Psoas muscle (tissue), 8 donors: ENCODE data around the gene SGSM2. TPM values are rescaled to one million over a fixed set of nuclear protein-coding genes. Genes with fewer than 3 reads are reported as not detected.
A peak's percentile ranks its signal among the peaks of the same experiment; 100 is the strongest.

Source experiments
- ATAC-seq, 4 donors: fragments of 200-7000 bp; cut with Tn5 transposase; one replicate each; pipeline ENCODE4 v1.9.1; 2020; ENCODE audit warnings: moderate library complexity in 3 of 4, mild to moderate bottlenecking in 2 of 4
- DNase-seq, 2 donors: peaks; one replicate each; pipeline ENCODE4 v3.0.0-alpha.2; 2020
- H3K27ac ChIP-seq: fragments of 200-600 bp; one replicate; pipeline ENCODE4 v1.8.0; 2022
- H3K27me3 ChIP-seq, 3 donors: fragments of 200-600 bp in 1 of 3; one replicate each; pipeline versions ENCODE4 v1.6.1 to v1.8.0; 2013 to 2022; ENCODE audit warnings: low read length in 2 of 3, mild to moderate bottlenecking in 2 of 3, moderate library complexity in 1 of 3; ENCODE audit not compliant: insufficient read depth in 3 of 3
- H3K36me3 ChIP-seq, 2 donors: fragments of 200-600 bp in 1 of 2; one replicate each; pipeline versions ENCODE4 v1.6.1 to v1.8.0; 2013 to 2022; ENCODE audit warnings: low read depth in 1 of 2, mild to moderate bottlenecking in 1 of 2, moderate library complexity in 1 of 2; ENCODE audit not compliant: insufficient read depth in 1 of 2
- H3K4me1 ChIP-seq: fragments of 200-600 bp; one replicate; pipeline ENCODE4 v1.8.0; 2022
- H3K4me3 ChIP-seq: fragments of 200-600 bp; one replicate; pipeline ENCODE4 v1.8.0; 2022; ENCODE audit warnings: mild to moderate bottlenecking
- H3K9me3 ChIP-seq: fragments of 200-600 bp; one replicate; pipeline ENCODE4 v1.8.0; 2022
- WGBS, 3 donors: extraction: QIAGEN DNeasy Blood & Tissue Kit; methylation state at CpG; one replicate each; pipeline versions ENCODE4 v1.1.6 to v1.1.7; 2013; 5-methylcytosine and 5-hydroxymethylcytosine counted together
- intact Hi-C, 2 donors: fragments of 100-400 bp; cut with DNase I; formaldehyde crosslinking; loops; one replicate each; pipeline versions ENCODE4 v1.11.0 to v1.14.2; 2022
- polyA plus RNA-seq, 3 donors: library from polyadenylated mRNA; stranded (reverse); fragments of 200-250 nt; gene quantifications; one replicate each; pipeline ENCODE4 v1.2.3, GENCODE V29; 2013
- total RNA-seq, 4 donors: library from RNA; stranded (reverse); fragmentation: NEBNext Ultra II Directional in 2 of 4; extraction: Animal tissue kit (Norgen Biotek cat#: 25700) in 2 of 4; gene quantifications; one replicate each; pipeline versions ENCODE4 v1.2.1 to v1.2.4, GENCODE V29; 2021 to 2023
- TF ChIP-seq, protein P1 (sequence below): fragments of 200-600 bp; IDR thresholded peaks from one replicate; pipeline ENCODE4 v1.8.0; 2022; ENCODE audit warnings: antibody characterized with exemption
- donor health status: healthy with polysubstance abuse.
- donor health status: DM: no; HTN: no; CAD: no; lungs with moderate emphysema.
- donor health status: Bipolar disorder and iron deficiency.
- donor health status: healthy.
- donor health status: DM: yes; HTN: yes; CAD: no.
- donor health status: DM: no; HTN: no; CAD: no.
- donor health status: DM: no; HTN: no; CAD: no.
- donor health status: DM: yes; HTN: yes; CAD: no.

Gene SGSM2
- total and polyA plus RNA-seq, 7 donors = 9.6 to 25.6 (median 13.5) TPM

DNA sequence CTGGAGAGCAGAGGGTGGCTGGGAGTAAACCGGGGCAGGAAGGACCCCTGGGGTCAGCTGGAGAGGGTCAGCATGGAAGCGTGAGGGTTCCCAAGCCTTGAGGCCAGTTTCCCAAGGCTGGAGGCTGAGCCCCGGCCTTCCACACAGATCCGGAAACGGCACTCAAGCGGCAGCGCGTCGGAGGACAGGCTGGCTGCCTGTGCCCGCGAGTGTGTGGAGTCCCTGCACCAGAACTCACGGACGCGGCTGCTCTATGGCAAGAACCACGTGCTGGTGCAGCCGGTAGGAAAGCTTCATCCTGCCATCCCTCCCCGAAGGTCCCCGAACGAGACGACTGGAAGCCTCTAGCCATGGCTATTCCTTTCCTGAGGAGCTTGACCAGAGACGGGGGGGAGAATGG, 26.0 kb downstream of the SGSM2 start:
- Histone ChIP-seq H3K4me1 (peaks cover 21% of the 10 kb centered on the region), H3K36me3 (peaks cover 0 to 43% of the 10 kb centered on the region in 2 donors), H3K9me3 (no peaks in the 10 kb centered on the region), H3K4me3 (no peak overlapping the region), H3K27me3 (no peaks in the 10 kb centered on the region), H3K27ac (no peak overlapping the region)
- intact Hi-C loops = loop anchor here in 1 of 2 donors (10.0 kb wide), 1 partner anchor 51 kb away; no protein-coding TSS in a partner anchor
- TF ChIP-seq, protein P1, sequence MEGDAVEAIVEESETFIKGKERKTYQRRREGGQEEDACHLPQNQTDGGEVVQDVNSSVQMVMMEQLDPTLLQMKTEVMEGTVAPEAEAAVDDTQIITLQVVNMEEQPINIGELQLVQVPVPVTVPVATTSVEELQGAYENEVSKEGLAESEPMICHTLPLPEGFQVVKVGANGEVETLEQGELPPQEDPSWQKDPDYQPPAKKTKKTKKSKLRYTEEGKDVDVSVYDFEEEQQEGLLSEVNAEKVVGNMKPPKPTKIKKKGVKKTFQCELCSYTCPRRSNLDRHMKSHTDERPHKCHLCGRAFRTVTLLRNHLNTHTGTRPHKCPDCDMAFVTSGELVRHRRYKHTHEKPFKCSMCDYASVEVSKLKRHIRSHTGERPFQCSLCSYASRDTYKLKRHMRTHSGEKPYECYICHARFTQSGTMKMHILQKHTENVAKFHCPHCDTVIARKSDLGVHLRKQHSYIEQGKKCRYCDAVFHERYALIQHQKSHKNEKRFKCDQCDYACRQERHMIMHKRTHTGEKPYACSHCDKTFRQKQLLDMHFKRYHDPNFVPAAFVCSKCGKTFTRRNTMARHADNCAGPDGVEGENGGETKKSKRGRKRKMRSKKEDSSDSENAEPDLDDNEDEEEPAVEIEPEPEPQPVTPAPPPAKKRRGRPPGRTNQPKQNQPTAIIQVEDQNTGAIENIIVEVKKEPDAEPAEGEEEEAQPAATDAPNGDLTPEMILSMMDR = no peak
- DNase-seq (no peak), ATAC-seq (no peak)
- WGBS, 3 donors = 93 to 96% (median 95%) methylated on average over 21 of the region's 21 CpGs

DNA sequence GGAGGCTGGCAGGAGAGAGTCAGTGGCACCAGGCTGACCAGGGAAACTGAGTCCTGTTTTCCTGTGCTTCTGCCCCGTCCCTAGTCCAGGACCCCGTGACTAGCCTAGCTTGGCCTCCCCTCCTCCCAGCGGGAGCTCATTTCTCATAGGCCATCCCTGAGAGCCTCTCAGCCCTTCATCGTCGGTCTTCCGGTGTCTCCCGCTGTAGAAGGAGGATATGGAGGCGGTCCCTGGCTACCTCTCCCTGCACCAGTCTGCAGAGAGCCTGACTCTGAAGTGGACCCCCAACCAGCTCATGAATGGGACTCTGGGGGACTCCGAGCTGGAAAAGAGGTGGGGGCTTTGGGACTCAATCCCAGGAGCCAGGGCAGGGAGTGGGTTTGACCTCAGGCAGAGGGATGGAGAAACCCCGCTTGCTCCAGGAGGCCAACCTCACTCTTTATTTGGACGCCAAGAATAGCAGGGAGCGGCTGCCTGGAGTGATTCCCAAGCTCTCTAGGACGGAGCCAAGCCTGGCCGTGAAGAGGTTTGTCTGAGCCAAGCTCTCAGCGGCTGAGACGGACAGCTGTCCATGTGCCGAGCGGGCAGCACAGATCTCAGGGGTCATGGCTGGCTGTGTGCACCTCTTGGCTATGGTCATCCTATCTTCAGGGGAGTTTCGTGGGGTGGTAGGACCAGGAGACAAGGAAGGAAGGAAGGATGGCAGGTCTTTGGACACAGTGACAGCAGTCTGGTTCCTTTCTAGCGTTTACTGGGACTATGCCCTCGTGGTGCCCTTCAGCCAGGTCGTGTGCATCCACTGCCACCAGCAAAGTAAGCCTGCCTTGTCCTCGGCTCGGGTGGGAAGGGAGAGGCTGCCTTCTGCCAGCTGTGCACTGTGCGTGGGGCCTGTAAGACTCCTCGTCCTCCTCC, 26.8 kb downstream of the SGSM2 start:
- Histone ChIP-seq H3K27me3 (no peaks in the 10 kb centered on the region), H3K36me3 (peaks cover 0 to 43% of the 10 kb centered on the region in 2 donors), H3K4me3 (no peak overlapping the region), H3K4me1 (peaks cover 21% of the 10 kb centered on the region), H3K27ac (peak overlapping the region; percentile 61), H3K9me3 (no peaks in the 10 kb centered on the region)
- ATAC-seq (peak; percentile 90 to 95 (median 92)), DNase-seq (peak; percentile 62 to 91)
- 30 to 38% (median 33%) methylated on average over 24 to 26 of the region's 26 CpGs for WGBS, 3 donors
- intact Hi-C loops = loop anchor here in 1 of 2 donors (10.0 kb wide), 1 partner anchor 51 kb away; no protein-coding TSS in a partner anchor
- TF ChIP-seq, protein P1 = no peak

DNA sequence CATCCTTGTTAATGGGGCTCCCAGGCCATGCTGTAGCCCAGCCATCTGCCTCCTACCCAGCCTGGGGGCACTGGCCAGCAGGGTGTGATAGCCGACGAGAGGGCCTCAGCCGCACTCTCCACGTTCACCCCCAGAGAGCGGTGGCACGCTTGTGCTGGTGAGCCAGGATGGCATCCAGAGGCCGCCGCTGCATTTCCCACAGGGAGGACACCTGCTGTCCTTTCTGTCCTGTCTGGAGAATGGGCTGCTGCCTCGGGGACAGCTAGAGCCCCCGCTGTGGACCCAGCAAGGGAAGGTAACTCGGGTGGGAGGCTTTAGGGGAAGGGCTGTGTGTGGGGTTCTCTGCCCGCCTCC, 27.4 kb downstream of the SGSM2 start:
- intact Hi-C loops = loop anchor here in 1 of 2 donors (10.0 kb wide), 1 partner anchor 50 kb away; no protein-coding TSS in a partner anchor
- 60 to 71% (median 64%) methylated on average over 12 of the region's 12 CpGs for WGBS, 3 donors
- no peak overlapping the region for H3K4me3 ChIP-seq
- DNase-seq (no peak), ATAC-seq (no peak)
- TF ChIP-seq, protein P1 = no peak
- peaks cover 21% of the 10 kb centered on the region for H3K4me1 ChIP-seq
- H3K9me3 ChIP-seq = no peaks in the 10 kb centered on the region
- no peaks in the 10 kb centered on the region for H3K27me3 ChIP-seq
- H3K27ac ChIP-seq = peak overlapping the region; percentile 61
- H3K36me3 ChIP-seq = peaks cover 0 to 43% of the 10 kb centered on the region in 2 donors

DNA sequence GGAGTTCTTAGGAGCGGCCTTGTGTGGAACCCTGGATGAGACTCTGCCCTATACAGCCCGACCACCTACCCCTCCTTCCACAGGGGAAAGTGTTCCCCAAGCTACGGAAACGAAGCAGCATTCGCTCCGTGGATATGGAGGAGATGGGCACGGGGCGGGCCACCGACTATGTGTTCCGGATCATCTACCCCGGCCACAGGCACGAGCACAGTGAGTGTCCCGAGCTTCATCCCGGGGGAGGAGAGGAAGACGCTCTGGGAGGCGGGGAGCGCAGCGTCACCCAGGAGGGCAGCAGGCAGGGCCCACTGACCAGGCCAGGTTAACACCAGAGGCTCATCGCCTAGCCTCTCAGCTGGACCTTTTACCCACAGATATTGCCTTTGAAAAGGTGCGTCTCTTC, 27.8 kb downstream of the SGSM2 start:
- DNase-seq = no peak
- WGBS, 3 donors = 95 to 96% (median 95%) methylated on average over 20 of the region's 20 CpGs
- no peak overlapping the region for H3K27ac ChIP-seq
- H3K9me3 ChIP-seq = no peaks in the 10 kb centered on the region
- peak in 1 of 4 donors; percentile 1 for ATAC-seq
- intact Hi-C loops = loop anchor here in 1 of 2 donors (10.0 kb wide), 1 partner anchor 50 kb away; no protein-coding TSS in a partner anchor
- no peak overlapping the region for H3K4me3 ChIP-seq
- TF ChIP-seq, protein P1 = no peak
- H3K27me3 ChIP-seq = no peaks in the 10 kb centered on the region
- peaks cover 0 to 43% of the 10 kb centered on the region in 2 donors for H3K36me3 ChIP-seq
- H3K4me1 ChIP-seq = peaks cover 21% of the 10 kb centered on the region
